Tongue (tissue), 2 donors: Measurements from ENCODE around the gene USP6NL. TPM values are rescaled to one million over a fixed set of nuclear protein-coding genes. Genes with fewer than 3 reads are reported as not detected.

Experiments used
- DNase-seq: peaks from one replicate; pipeline ENCODE4 v3.0.0-alpha.2; 2015
- total RNA-seq: library from RNA; depleted of rRNA; stranded (reverse); fragments of >200 nt; gene quantifications from one replicate; pipeline ENCODE4 v1.2.3, GENCODE V29; 2014

Gene USP6NL
- total RNA-seq, 1 donor from 2014 or later, result 15.4 TPM

DNA sequence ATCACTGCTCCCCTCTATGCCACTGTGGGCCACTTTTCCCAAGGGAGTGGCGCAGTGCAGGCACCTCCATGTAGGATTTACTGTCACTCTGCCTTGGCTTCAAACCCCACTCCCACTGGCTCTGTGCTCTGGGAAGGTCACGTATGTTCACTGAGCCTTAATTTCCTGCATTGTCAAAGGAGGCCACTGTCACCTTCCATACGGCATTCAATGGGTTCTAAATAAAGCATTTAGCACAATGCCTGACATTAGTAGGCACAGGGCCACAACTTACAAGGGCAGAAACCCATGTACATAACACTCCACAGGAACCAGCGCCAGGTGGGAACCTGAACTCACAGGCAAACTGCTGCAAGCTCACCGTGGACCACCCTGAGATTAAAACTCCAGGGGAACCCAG lies 196.4 kb downstream of the USP6NL start:
- no peak for DNase-seq

DNA sequence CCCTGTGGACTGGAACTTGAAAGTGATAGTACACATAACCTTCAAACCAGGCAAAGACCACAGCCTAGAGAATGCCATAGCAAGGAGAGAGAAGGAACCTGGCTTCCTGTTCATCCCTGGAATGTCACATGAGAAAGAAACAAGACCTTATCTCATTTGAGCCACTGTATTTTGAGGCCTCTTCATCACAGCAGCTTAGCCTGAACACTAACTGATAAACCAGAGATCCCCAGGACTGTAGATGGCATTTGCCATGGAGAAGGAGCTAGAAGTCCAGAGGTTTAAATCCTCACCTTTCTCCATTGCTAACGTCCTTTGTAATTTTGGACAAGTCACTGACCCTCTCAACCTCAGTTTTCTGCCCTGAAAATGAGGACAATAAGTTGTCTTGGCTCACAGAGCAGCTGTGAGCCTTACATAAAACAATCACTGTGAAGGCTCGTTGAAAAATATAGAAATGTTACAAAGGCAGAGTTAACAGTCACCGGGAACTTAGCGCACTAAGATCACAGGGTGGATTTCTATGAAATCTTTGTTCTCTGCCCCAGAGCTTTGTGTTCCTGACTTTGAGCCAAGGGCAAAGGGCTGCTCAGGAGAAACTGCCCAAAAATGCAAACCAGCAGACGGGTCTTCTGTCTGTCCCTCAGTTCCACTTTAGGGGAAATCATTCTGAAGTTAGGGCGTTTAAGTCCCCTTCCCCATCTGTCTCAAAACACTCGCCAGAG lies 197.0 kb downstream of the USP6NL start:
- DNase-seq, result no peak

DNA sequence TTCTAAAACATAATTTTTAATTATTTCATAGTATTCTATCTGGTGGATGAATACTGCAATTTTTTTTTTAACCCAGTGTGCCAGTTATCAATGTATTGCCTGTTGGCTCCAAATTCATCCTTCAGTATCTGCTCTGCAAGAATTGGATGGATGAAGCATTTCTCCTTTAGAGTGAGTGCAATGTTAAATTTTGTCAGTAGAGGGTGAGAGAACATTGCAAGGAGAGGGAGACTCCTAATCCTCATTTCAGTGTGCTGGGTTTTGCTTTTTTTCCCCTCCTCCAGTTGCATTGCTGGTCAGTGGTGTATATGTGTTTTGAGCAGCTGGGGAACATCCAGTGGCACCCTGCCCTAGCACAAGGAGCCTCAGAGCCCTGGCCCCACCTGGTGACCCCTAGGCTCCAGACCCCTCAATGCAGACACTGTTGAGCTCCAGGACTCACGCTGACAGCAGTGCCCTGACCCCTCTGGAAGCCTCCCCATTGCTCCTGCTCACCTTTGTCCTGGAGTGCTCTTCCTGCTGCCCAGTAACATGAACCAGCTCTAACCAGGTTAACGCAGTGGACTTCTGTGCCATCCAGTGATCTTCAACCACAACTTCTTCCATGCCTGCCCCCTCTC lies 199.4 kb downstream of the USP6NL start:
- DNase-seq, result no peak

DNA sequence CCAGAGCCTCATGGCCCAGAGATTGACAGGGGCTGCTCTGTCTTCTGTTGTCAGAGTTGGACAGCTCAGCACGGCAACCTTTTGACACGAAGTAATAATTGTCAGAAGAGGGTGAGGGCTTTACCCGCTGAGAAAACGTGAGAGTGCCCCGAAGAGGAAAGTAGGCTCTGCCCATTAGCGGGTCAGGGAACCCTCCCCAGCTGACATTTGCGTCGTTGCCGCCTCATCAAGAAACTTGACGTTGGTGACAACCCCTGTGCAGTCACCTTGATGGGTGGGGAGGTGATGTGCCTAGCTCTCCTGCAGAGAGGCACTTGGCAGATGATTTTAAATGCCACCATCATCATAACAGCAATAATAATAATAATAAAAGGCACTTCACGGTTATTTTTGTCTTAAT lies 202.1 kb downstream of the USP6NL start:
- no peak for DNase-seq

DNA sequence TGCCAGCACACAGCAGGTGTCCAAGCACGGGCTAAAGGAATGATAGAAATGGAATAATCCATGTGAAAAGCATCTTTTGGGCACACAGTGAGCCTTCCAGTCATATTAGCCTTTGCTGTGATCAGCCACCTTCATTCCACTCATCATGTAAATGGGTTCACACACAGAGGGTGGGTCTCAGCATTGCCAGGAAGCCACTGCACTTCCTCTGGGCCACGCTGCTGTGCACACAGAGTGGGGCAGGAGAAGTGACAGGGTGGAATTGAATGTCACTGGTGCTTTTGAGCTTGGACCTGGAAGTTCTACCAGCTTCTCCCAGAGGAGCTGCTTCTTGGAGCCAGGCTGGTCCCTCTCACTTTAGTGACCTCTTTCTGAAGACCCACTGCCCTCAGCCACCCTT lies 203.5 kb downstream of the USP6NL start:
- DNase-seq, result no peak

DNA sequence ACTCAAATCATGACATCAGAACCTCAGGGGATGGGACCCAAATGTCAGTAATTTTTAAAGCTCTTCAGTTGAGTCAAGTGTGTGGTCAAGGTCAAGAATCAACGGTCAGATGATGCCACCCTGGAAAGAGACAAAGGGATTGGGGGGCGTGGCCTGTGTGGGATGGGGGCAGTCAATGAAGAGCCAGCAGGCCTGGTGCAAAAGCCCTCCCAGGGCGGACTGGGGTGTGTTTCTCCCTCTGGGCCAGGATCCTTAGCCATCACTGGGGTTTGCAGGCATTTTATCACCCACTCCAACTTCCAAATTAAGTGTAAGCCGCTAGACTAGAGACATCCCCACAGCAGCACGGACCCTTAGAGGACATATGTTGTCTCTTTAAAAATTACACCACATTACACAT lies 204.7 kb downstream of the USP6NL start:
- DNase-seq, result no peak

DNA sequence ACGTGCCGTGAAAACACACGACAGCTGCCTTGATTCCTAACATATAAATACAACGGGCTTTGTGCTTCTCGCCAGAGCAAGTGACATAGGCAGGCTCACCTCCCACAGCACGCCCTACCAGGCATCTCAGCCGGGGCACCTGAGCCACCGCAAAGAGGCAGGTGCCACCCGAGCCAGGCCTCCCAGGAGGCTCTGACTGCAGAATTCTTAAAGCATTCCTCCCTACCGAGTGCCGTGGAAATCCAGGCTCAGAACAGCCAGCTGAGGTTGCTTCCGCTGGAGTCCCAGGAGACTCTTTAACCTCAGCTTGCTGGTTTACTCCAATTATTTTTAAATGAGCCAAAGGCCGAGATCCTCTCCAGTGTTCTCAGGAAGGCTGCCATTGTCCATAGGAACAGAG lies 206.5 kb downstream of the USP6NL start:
- peak; percentile 66 for DNase-seq

Other genes starting within 250 kb of the USP6NL start
- 28.4 TPM for gene ECHDC3, start 130.7 kb upstream of the USP6NL start, total RNA-seq
- 8.6 TPM for gene PROSER2, start 211.7 kb upstream of the USP6NL start, total RNA-seq